ENCODE results near the gene CDC27. TPM values are rescaled to one million over a fixed set of nuclear protein-coding genes. Genes with fewer than 3 reads are reported as not detected.

Gene CDC27
- total and polyA plus RNA-seq, 2 donors (not counting 3 experiments of a cell fraction or from before 2014, with no cell fraction given) = 76.1 to 172 TPM

DNA sequence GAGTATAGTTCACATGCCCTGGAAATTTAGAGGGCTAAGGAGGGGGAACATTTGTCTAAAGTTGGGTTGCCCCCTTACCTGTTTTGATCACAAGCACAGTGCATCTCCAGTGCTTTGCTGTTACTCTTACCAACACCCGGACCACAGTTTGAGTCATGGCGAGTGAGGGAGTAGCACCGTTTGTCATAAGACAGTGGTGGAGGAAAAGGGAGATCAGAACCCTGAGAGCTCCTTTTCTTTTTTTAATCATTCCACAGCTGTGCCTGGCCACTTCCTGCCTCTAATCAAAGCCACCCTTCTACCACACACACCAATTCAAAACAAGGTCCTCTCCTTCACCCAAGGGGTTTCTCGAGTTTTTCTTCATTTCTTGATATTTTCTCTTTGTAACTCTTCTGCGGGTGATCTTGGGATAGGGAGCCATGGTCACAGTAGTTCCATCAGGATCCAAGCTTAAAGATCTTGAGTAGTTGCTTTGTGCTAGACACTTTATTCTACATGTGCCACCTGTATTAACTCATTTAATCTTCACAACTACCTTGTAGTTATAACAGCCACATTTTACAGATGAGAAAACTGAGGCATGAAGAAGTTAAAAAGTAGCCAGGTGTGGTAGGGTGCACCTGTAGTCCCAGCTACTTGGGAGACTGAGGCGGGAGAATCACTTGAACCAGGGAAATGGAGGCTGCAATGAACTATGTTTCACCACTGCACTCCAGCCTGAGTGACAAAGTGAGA lies 15.1 kb upstream of the CDC27 start:
- ChIA-PET CTCF (no interaction called here), POLR2A (no interaction called here)
- no TSS peak for BruUV-seq (replicated peaks)
- H3K79me2 ChIP-seq (ENCODE audit: control insufficient read depth, insufficient read depth, low read length) = no peaks in the 10 kb centered on the region
- no peaks in the 10 kb centered on the region for H3K9me1 ChIP-seq (replicated peaks; ENCODE audit: control insufficient read depth, extremely low read depth, insufficient read depth, low read length)
- no peak overlapping the region for H2AFZ ChIP-seq (ENCODE audit: low read depth, low read length)
- DNase-seq (ENCODE audit: low read depth, low spot score) (no peak), FAIRE-seq (no peak)
- no peaks in the 10 kb centered on the region for H3K36me3 ChIP-seq (ENCODE audit: control insufficient read depth in 2 of 2, extremely low read depth in 1 of 2, insufficient read depth in 2 of 2, low read length in 2 of 2)
- H3K9ac ChIP-seq (replicated peaks; ENCODE audit: extremely low read depth, insufficient read depth, low read length) = no peak overlapping the region
- intact Hi-C loops (cut with micrococcal nuclease) (no loop called here), dilution Hi-C loops (cut with MboI; ENCODE audit: extremely low pct_ligation_motif_present, low sequenced_read_pairs) (no loop called here)
- TF ChIP-seq, protein P1, sequence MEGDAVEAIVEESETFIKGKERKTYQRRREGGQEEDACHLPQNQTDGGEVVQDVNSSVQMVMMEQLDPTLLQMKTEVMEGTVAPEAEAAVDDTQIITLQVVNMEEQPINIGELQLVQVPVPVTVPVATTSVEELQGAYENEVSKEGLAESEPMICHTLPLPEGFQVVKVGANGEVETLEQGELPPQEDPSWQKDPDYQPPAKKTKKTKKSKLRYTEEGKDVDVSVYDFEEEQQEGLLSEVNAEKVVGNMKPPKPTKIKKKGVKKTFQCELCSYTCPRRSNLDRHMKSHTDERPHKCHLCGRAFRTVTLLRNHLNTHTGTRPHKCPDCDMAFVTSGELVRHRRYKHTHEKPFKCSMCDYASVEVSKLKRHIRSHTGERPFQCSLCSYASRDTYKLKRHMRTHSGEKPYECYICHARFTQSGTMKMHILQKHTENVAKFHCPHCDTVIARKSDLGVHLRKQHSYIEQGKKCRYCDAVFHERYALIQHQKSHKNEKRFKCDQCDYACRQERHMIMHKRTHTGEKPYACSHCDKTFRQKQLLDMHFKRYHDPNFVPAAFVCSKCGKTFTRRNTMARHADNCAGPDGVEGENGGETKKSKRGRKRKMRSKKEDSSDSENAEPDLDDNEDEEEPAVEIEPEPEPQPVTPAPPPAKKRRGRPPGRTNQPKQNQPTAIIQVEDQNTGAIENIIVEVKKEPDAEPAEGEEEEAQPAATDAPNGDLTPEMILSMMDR (IDR thresholded peaks at IDR 0.05; ENCODE audit: extremely low read depth in 1 of 2, insufficient read depth in 1 of 2, low read depth in 1 of 2, low read length in 2 of 2) = no peak
- TF ChIP-seq POLR2A (IDR thresholded peaks at IDR 0.05; ENCODE audit: low read depth, low read length) (no peak), GATA2 (IDR thresholded peaks at IDR 0.05; ENCODE audit: insufficient read depth, insufficient read length, low read depth, low read length) (no peak)
- TF ChIP-seq, protein P2, sequence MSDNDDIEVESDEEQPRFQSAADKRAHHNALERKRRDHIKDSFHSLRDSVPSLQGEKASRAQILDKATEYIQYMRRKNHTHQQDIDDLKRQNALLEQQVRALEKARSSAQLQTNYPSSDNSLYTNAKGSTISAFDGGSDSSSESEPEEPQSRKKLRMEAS (IDR thresholded peaks at IDR 0.05; ENCODE audit: insufficient read depth, insufficient read length) = no peak
- no peaks in the 10 kb centered on the region for H3K4me1 ChIP-seq (ENCODE audit: control insufficient read depth, extremely low read depth, insufficient read depth, low read length)
- H3K27me3 ChIP-seq (ENCODE audit: control insufficient read depth in 2 of 2, insufficient read depth in 2 of 2, low read length in 2 of 2) = no peaks in the 10 kb centered on the region
- H3K9me3 ChIP-seq (replicated peaks; ENCODE audit: control insufficient read depth, insufficient read depth, low read length) = no peaks in the 10 kb centered on the region
- H4K20me1 ChIP-seq (replicated peaks; ENCODE audit: control insufficient read depth, extremely low read depth, insufficient read depth, low read length) = no peaks in the 10 kb centered on the region
- no peak overlapping the region for H3K4me3 ChIP-seq (replicated peaks in 1 of 3; ENCODE audit: insufficient read depth in 1 of 3, low read depth in 1 of 3, low read length in 3 of 3)
- no peak overlapping the region for H3K27ac ChIP-seq (ENCODE audit: insufficient read depth, low read depth, low read length)
- H3K4me2 ChIP-seq (ENCODE audit: insufficient read depth, low read length) = no peak overlapping the region

DNA sequence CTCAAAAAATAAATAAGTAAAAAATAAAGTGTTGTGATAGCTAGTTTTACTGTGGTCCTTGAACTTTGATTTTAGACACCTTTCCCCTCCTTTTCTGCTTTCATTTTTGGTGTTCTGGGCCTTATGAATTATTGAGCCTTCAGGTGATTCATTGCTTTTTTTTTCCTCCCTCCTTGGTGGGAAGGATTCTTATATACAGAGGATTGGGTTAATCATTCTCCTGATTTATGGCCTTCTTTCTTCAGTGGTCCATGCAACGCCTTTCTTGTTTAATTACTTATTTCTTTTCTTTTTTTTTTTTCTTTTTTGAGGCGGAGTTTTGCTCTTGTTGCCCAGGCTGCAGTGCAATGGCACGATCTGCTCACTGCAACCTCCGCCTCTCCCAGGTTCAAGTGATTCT lies 12.1 kb upstream of the CDC27 start:
- ChIA-PET CTCF (interaction anchor here (1.1 kb wide), 1 partner anchor 12 kb away, joined by 3 read pairs; the partner anchor contains the start of gene CDC27), POLR2A (no interaction called here)
- Histone ChIP-seq H3K9ac (replicated peaks; ENCODE audit: extremely low read depth, insufficient read depth, low read length) (no peak overlapping the region), H3K9me3 (replicated peaks; ENCODE audit: control insufficient read depth, insufficient read depth, low read length) (no peaks in the 10 kb centered on the region), H3K4me3 (replicated peaks in 1 of 3; ENCODE audit: insufficient read depth in 1 of 3, low read depth in 1 of 3, low read length in 3 of 3) (no peak overlapping the region), H4K20me1 (replicated peaks; ENCODE audit: control insufficient read depth, extremely low read depth, insufficient read depth, low read length) (no peaks in the 10 kb centered on the region), H3K27me3 (ENCODE audit: control insufficient read depth in 2 of 2, insufficient read depth in 2 of 2, low read length in 2 of 2) (no peaks in the 10 kb centered on the region), H3K4me2 (ENCODE audit: insufficient read depth, low read length) (no peak overlapping the region), H3K9me1 (replicated peaks; ENCODE audit: control insufficient read depth, extremely low read depth, insufficient read depth, low read length) (no peaks in the 10 kb centered on the region), H3K4me1 (ENCODE audit: control insufficient read depth, extremely low read depth, insufficient read depth, low read length) (no peaks in the 10 kb centered on the region), H3K36me3 (ENCODE audit: control insufficient read depth in 2 of 2, extremely low read depth in 1 of 2, insufficient read depth in 2 of 2, low read length in 2 of 2) (no peaks in the 10 kb centered on the region), H2AFZ (ENCODE audit: low read depth, low read length) (no peak overlapping the region), H3K79me2 (ENCODE audit: control insufficient read depth, insufficient read depth, low read length) (no peaks in the 10 kb centered on the region), H3K27ac (ENCODE audit: insufficient read depth, low read depth, low read length) (no peak overlapping the region)
- no TSS peak for BruUV-seq (replicated peaks)
- intact Hi-C loops (cut with micrococcal nuclease) = no loop called here
- FAIRE-seq = no peak
- dilution Hi-C loops (cut with MboI; ENCODE audit: extremely low pct_ligation_motif_present, low sequenced_read_pairs) = no loop called here
- DNase-seq (ENCODE audit: low read depth, low spot score) = no peak
- TF ChIP-seq POLR2AphosphoS5 (IDR thresholded peaks at IDR 0.05; ENCODE audit: insufficient read depth, low read depth, low read length) (no peak), FOS (IDR thresholded peaks at IDR 0.05; ENCODE audit: borderline replicate concordance, insufficient read depth, low read length) (no peak), JUN (IDR thresholded peaks at IDR 0.05; ENCODE audit: borderline replicate concordance, insufficient read depth, insufficient read length, low read depth) (no peak), POLR2A (IDR thresholded peaks at IDR 0.05; ENCODE audit: low read depth, low read length) (no peak), GATA2 (IDR thresholded peaks at IDR 0.05; ENCODE audit: insufficient read depth, insufficient read length, low read depth, low read length) (no peak), EZH2 (IDR thresholded peaks at IDR 0.05; ENCODE audit: borderline replicate concordance, low read depth, low read length, severe bottlenecking) (no peak), MYC (IDR thresholded peaks at IDR 0.05; ENCODE audit: low read depth, low read length) (no peak)
- TF ChIP-seq, protein P2 (IDR thresholded peaks at IDR 0.05; ENCODE audit: insufficient read depth, insufficient read length) = no peak
- TF ChIP-seq, protein P1 (IDR thresholded peaks at IDR 0.05; ENCODE audit: extremely low read depth in 1 of 2, insufficient read depth in 1 of 2, low read depth in 1 of 2, low read length in 2 of 2) = no peak
